ENCODE measurements around the gene CCDC138.

Gene CCDC138

DNA sequence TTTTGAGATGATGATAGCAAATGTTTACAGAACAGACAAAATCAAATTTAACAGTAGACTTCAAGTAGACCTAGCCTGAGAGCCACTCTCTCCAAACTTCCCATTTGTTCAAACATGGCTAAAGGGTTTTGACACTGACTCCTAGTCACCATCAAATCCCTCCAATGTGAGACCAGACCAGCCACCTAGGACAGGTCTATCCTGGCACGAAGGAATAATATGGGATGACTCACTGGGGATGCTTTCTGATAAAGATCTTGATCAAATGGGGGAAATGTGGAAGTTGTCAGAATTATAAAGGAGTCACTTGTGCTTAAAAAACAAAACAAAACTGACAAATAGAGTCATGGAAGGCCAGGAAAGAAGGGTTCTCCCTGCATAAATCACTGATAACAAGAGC is 106.7 kb downstream of the CCDC138 start:
- no peak for DNase-seq (ENCODE audit: low read depth)
- TF ChIP-seq, protein P1, sequence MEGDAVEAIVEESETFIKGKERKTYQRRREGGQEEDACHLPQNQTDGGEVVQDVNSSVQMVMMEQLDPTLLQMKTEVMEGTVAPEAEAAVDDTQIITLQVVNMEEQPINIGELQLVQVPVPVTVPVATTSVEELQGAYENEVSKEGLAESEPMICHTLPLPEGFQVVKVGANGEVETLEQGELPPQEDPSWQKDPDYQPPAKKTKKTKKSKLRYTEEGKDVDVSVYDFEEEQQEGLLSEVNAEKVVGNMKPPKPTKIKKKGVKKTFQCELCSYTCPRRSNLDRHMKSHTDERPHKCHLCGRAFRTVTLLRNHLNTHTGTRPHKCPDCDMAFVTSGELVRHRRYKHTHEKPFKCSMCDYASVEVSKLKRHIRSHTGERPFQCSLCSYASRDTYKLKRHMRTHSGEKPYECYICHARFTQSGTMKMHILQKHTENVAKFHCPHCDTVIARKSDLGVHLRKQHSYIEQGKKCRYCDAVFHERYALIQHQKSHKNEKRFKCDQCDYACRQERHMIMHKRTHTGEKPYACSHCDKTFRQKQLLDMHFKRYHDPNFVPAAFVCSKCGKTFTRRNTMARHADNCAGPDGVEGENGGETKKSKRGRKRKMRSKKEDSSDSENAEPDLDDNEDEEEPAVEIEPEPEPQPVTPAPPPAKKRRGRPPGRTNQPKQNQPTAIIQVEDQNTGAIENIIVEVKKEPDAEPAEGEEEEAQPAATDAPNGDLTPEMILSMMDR (IDR thresholded peaks at IDR 0.05; ENCODE audit: low read length, missing control alignments) = no peak
- no peak overlapping the region for H3K4me3 ChIP-seq (replicated peaks; ENCODE audit: low read depth, low read length)

DNA sequence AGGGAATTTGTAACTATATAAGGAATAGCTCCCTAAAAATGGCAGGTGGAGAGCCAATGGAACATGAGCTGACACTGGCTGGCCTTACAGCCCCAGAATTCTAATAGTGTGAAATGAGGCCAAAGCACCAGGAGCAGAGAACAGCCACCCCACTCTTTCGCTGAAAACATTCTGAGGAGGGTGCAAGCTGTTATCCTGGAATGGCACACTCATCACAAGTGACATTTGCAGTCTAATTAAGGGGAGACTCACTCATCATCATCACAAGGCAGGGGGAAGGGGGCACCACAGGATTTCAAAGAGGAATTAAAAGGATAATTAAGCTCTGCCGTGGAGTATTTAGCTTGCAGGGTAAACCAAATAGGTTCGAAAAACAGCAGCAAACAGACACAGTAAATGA is 108.2 kb downstream of the CCDC138 start:
- no peak overlapping the region for H3K4me3 ChIP-seq (replicated peaks; ENCODE audit: low read depth, low read length)
- no peak for DNase-seq (ENCODE audit: low read depth)
- TF ChIP-seq, protein P1 (IDR thresholded peaks at IDR 0.05; ENCODE audit: low read length, missing control alignments) = no peak

- no peak overlapping the region for H3K4me3 ChIP-seq (replicated peaks; ENCODE audit: low read depth, low read length)
- TF ChIP-seq, protein P1 (IDR thresholded peaks at IDR 0.05; ENCODE audit: low read length, missing control alignments) = no peak
- no peak for DNase-seq (ENCODE audit: low read depth)
Measured at GRCh38 chr2:108895188-108895587, 108.6 kb downstream of the CCDC138 start.

- TF ChIP-seq, protein P1 (IDR thresholded peaks at IDR 0.05; ENCODE audit: low read length, missing control alignments) = no peak
- DNase-seq (ENCODE audit: low read depth) = no peak
- no peak overlapping the region for H3K4me3 ChIP-seq (replicated peaks; ENCODE audit: low read depth, low read length)
Measured at GRCh38 chr2:108896741-108897140, 110.2 kb downstream of the CCDC138 start.

DNA sequence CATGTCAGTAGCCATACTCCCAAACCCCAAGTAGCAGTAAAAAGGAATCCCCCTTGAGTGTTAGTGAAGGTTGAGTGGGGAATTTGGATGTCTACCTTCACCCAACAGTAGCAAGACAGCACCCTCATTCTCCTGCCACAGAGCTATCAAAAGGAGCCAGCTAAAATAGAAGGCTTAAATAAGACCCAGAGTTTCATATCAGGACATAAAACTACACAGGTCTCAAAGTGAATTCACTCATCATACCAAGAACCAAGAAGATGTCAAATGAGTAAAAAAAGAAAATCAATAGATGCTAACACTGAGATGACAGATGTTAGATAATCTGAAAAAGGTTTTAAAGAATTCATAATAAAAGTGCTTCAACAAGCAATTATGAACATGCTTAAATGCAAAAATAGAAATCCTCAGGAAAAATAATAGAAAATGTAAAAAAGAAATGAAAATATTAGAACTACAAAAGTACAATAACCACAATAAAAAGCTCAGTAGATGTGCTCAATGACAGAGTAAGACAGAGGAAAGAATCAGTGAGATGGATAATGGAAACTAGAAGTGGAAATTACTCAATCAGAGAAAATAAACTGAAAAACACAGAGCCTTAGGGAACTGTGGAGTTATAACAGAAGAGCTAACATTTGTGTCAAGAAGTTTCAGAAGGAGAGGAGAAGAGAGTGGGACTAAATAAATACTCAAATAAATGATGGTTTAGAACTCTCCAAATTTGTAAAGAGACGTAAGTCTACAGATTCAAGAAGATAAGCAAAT is 111.9 kb downstream of the CCDC138 start:
- TF ChIP-seq, protein P1 (IDR thresholded peaks at IDR 0.05; ENCODE audit: low read length, missing control alignments) = no peak
- DNase-seq (ENCODE audit: low read depth) = no peak
- no peak overlapping the region for H3K4me3 ChIP-seq (replicated peaks; ENCODE audit: low read depth, low read length)

- TF ChIP-seq, protein P1 (IDR thresholded peaks at IDR 0.05; ENCODE audit: low read length, missing control alignments) = no peak
- no peak overlapping the region for H3K4me3 ChIP-seq (replicated peaks; ENCODE audit: low read depth, low read length)
- no peak for DNase-seq (ENCODE audit: low read depth)
Measured at GRCh38 chr2:108904680-108905079, 118.1 kb downstream of the CCDC138 start.

- no peak for DNase-seq (ENCODE audit: low read depth)
- TF ChIP-seq, protein P1 (IDR thresholded peaks at IDR 0.05; ENCODE audit: low read length, missing control alignments) = no peak
- H3K4me3 ChIP-seq (replicated peaks; ENCODE audit: low read depth, low read length) = no peak overlapping the region
Measured at GRCh38 chr2:108905176-108905575, 118.6 kb downstream of the CCDC138 start.

Data from fibroblast of pulmonary artery (primary cell).